GM23338 (cell line): ENCODE results near the gene ERI3. TPM values are rescaled to one million over a fixed set of nuclear protein-coding genes. Genes with fewer than 3 reads are reported as not detected.

Experiments
- ATAC-seq: fragments of 200-7000 bp; cut with Tn5 transposase; 3 replicates; pipeline ENCODE4 v1.9.1; 2020
- DNase-seq: peaks from one replicate; pipeline ENCODE4 v3.0.0-alpha.2; 2015; ENCODE audit warnings: low spot score
- H2AFZ ChIP-seq: fragments of 200-600 bp; sonication (generic); 2 replicates; pipeline ENCODE4 v1.8.0; 2016; ENCODE audit warnings: antibody characterized with exemption, mild to moderate bottlenecking, moderate library complexity
- H3F3A ChIP-seq: fragments of 200-600 bp; sonication (generic); replicated peaks from 2 replicates; pipeline ENCODE4 v1.8.0; 2017; ENCODE audit warnings: antibody characterized with exemption, mixed run types, low read depth
- H3K27ac ChIP-seq: fragments of 200-600 bp; sonication (generic); 2 replicates; pipeline ENCODE4 v1.6.1; 2016; ENCODE audit warnings: low read depth
- H3K27me3 ChIP-seq: fragments of 200-600 bp; sonication (generic); 2 replicates; pipeline ENCODE4 v1.8.0; 2016; ENCODE audit warnings: mild to moderate bottlenecking, mixed run types, moderate library complexity; ENCODE audit not compliant: insufficient read depth
- H3K36me3 ChIP-seq: fragments of 200-600 bp; sonication (generic); 2 replicates; pipeline ENCODE4 v1.8.0; 2016; ENCODE audit warnings: mild to moderate bottlenecking; ENCODE audit not compliant: insufficient read depth
- H3K4me1 ChIP-seq: fragments of 200-600 bp; sonication (generic); 2 replicates; pipeline ENCODE4 v1.8.0; 2016; ENCODE audit warnings: mild to moderate bottlenecking, moderate library complexity; ENCODE audit not compliant: insufficient read depth
- H3K4me2 ChIP-seq: fragments of 200-600 bp; sonication (generic); 2 replicates; pipeline ENCODE4 v1.7.1; 2017; ENCODE audit warnings: mixed run types
- H3K4me3 ChIP-seq: fragments of 200-600 bp; sonication (generic); 2 replicates; pipeline ENCODE4 v1.6.1; 2016; ENCODE audit warnings: mixed run types
- H3K79me2 ChIP-seq: fragments of 200-600 bp; sonication (generic); replicated peaks from 2 replicates; pipeline ENCODE4 v1.8.0; 2017; ENCODE audit warnings: mild to moderate bottlenecking; ENCODE audit not compliant: insufficient read depth
- H3K9me2 ChIP-seq: fragments of 200-600 bp; sonication (generic); 2 replicates; pipeline ENCODE4 v1.8.0; 2017; ENCODE audit not compliant: insufficient read depth
- H4K20me1 ChIP-seq: fragments of 200-600 bp; sonication (generic); replicated peaks from 2 replicates; pipeline ENCODE4 v1.8.0; 2017; ENCODE audit warnings: mild to moderate bottlenecking; ENCODE audit not compliant: insufficient read depth
- H3K27ac Mint-ChIP-seq: 2 replicates; pipeline ENCODE4 v1.8.0; 2020; ENCODE audit warnings: inconsistent platforms, mild to moderate bottlenecking, moderate library complexity, mixed read lengths
- H3K27me3 Mint-ChIP-seq: 3 replicates; pipeline ENCODE4 v1.8.0; 2022; ENCODE audit warnings: low read depth, mild to moderate bottlenecking, moderate library complexity, mixed read lengths, inconsistent platforms; ENCODE audit not compliant: insufficient read depth, poor library complexity
- H3K36me3 Mint-ChIP-seq: 3 replicates; pipeline ENCODE4 v1.8.0; 2021; ENCODE audit warnings: low read depth, mild to moderate bottlenecking, inconsistent platforms, moderate library complexity, mixed read lengths
- H3K4me1 Mint-ChIP-seq: 3 replicates; pipeline ENCODE4 v1.8.0; 2020; ENCODE audit warnings: mild to moderate bottlenecking, inconsistent platforms, mixed read lengths
- H3K4me3 Mint-ChIP-seq: 3 replicates; pipeline ENCODE4 v1.8.0; 2021; ENCODE audit warnings: moderate library complexity, mild to moderate bottlenecking, inconsistent platforms, mixed read lengths
- H3K9me3 Mint-ChIP-seq: 3 replicates; pipeline ENCODE4 v1.8.0; 2020; ENCODE audit warnings: moderate library complexity, mild to moderate bottlenecking, inconsistent platforms, mixed read lengths
- CREB1 ChIP-seq: fragments of 250-450 bp; sonication (Bioruptor Pico); IDR thresholded peaks from 2 replicates; pipeline ENCODE4 v1.5.0; 2020; ENCODE audit warnings: low read depth, mild to moderate bottlenecking, moderate library complexity
- ETS1 ChIP-seq: IDR thresholded peaks from 2 replicates; pipeline ENCODE4 v1.6.1; 2016; ENCODE audit warnings: antibody characterized with exemption
- EZH2 ChIP-seq: fragments of 200-600 bp; sonication (generic); IDR thresholded peaks from one replicate; pipeline ENCODE4 v1.8.0; 2017; ENCODE audit warnings: antibody characterized with exemption, mild to moderate bottlenecking, low read depth; ENCODE audit not compliant: unreplicated experiment
- JUNB ChIP-seq: IDR thresholded peaks from one replicate; pipeline ENCODE4 v1.6.1; 2016; ENCODE audit warnings: antibody characterized with exemption; ENCODE audit not compliant: unreplicated experiment
- NANOG ChIP-seq: IDR thresholded peaks from 2 replicates; pipeline ENCODE4 v1.6.1; 2016; ENCODE audit warnings: antibody characterized with exemption, borderline replicate concordance
- POLR2AphosphoS5 ChIP-seq: IDR thresholded peaks from 2 replicates; pipeline ENCODE4 v1.6.1; 2016; ENCODE audit warnings: antibody characterized with exemption, low read depth
- REST ChIP-seq: IDR thresholded peaks from one replicate; pipeline ENCODE4 v1.6.1; 2018; ENCODE audit warnings: antibody characterized with exemption; ENCODE audit not compliant: unreplicated experiment
- ZNF331 ChIP-seq: fragments of 250-450 bp; sonication (Bioruptor Pico); IDR thresholded peaks from 2 replicates; pipeline ENCODE4 v1.5.0; 2020; ENCODE audit warnings: low read depth, mild to moderate bottlenecking, moderate library complexity
- polyA plus RNA-seq: library from polyadenylated mRNA; unstranded; fragments of >200 nt; fragmentation: Nextera tagmentation; extraction: Ambion mirVana; gene quantifications from 2 replicates; pipeline ENCODE4 v1.2.1, GENCODE V29; 2016
- total RNA-seq: library from RNA; depleted of rRNA; stranded (reverse); fragments of >200 nt; shearing (Covaris generic); gene quantifications from 2 replicates; pipeline ENCODE4 v1.2.3, GENCODE V29; 2014
- TF ChIP-seq, protein P1 (sequence below), 2 experiments: fragments of 200-600 bp in 1 of 2; sonication (generic) in 1 of 2; conservative IDR thresholded peaks; 2 replicates each; pipeline versions ENCODE4 v1.5.1 to v1.6.1; 2016 to 2017; ENCODE audit warnings: antibody characterized with exemption in 2 of 2, low read depth in 2 of 2, mild to moderate bottlenecking in 2 of 2, moderate library complexity in 1 of 2

ERI3 gene
- total and polyA plus RNA-seq, 2 experiments from 2014 or later: 63.0 to 70.1 TPM

DNA sequence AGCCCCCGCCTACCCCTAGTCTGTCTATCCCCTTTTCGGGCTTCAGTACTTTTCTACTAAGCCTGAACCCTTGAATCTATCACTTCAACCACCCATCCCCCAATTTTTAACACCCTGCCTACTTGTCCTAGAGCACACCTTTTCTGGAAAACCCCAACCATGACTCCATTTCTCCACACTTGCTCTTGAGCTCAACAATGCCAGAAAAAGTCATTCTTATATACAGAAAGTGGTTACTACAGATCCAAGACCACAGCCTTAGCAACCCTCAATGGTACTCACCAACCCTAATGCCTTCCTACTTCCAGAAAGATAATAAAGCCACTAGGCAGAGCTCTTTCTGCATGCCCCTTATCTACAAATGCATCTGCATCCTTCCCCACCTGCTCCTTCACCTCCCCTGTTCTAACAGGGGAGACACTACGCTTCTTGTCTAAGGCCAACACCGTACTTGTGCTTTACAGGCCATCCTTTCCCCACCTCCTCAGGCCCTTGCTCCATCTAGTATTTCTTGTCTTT lies 100.6 kb downstream of the ERI3 start:
- H3K27me3 Mint-ChIP-seq: peaks cover 3% of the 10 kb centered on the region
- Histone ChIP-seq H2AFZ (no peak overlapping the region), H3K4me1 (no peaks in the 10 kb centered on the region), H3K79me2 (no peaks in the 10 kb centered on the region), H3K9me2 (no peaks in the 10 kb centered on the region), H3K36me3 (no peaks in the 10 kb centered on the region), H3K27ac (no peak overlapping the region), H3K27me3 (no peaks in the 10 kb centered on the region), H4K20me1 (no peaks in the 10 kb centered on the region; the same call in 1 of the 2 replicates), H3K4me2 (no peak overlapping the region), H3F3A (no peaks in the 10 kb centered on the region), H3K4me3 (no peak overlapping the region)
- TF ChIP-seq, protein P1, sequence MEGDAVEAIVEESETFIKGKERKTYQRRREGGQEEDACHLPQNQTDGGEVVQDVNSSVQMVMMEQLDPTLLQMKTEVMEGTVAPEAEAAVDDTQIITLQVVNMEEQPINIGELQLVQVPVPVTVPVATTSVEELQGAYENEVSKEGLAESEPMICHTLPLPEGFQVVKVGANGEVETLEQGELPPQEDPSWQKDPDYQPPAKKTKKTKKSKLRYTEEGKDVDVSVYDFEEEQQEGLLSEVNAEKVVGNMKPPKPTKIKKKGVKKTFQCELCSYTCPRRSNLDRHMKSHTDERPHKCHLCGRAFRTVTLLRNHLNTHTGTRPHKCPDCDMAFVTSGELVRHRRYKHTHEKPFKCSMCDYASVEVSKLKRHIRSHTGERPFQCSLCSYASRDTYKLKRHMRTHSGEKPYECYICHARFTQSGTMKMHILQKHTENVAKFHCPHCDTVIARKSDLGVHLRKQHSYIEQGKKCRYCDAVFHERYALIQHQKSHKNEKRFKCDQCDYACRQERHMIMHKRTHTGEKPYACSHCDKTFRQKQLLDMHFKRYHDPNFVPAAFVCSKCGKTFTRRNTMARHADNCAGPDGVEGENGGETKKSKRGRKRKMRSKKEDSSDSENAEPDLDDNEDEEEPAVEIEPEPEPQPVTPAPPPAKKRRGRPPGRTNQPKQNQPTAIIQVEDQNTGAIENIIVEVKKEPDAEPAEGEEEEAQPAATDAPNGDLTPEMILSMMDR (conservative IDR thresholded peaks at IDR 0.05; ENCODE audit: low read depth in 2 of 2): no peak
- TF ChIP-seq JUNB: no peak
- TF ChIP-seq NANOG: no peak
- no peak for TF ChIP-seq CREB1 (CRISPR knock-in tag)
- TF ChIP-seq ZNF331: no peak
- no peak for TF ChIP-seq POLR2AphosphoS5
- TF ChIP-seq REST: no peak
- no peak for TF ChIP-seq ETS1
- TF ChIP-seq EZH2: no peak
- H3K9me3 Mint-ChIP-seq: no peaks in the 10 kb centered on the region
- no peak overlapping the region for H3K4me3 Mint-ChIP-seq
- H3K4me1 Mint-ChIP-seq: peaks cover 30% of the 10 kb centered on the region
- DNase-seq (no peak), ATAC-seq (no peak)
- no peak overlapping the region for H3K27ac Mint-ChIP-seq
- H3K36me3 Mint-ChIP-seq: no peaks in the 10 kb centered on the region
